HG02973 (cell line): ENCODE data around the gene KRTAP4-5.
"Not testable (repeated sequence)": the region's sequence is repeated elsewhere in the genome, so short reads cannot be mapped to it uniquely, and the experiment has no call there.

Experiments
- ATAC-seq: cut with Tn5 transposase; IDR thresholded peaks from one replicate; pipeline ENCODE4 v1.9.1; 2021; ENCODE audit warnings: moderate library complexity; ENCODE audit not compliant: unreplicated experiment

KRTAP4-5 gene

DNA sequence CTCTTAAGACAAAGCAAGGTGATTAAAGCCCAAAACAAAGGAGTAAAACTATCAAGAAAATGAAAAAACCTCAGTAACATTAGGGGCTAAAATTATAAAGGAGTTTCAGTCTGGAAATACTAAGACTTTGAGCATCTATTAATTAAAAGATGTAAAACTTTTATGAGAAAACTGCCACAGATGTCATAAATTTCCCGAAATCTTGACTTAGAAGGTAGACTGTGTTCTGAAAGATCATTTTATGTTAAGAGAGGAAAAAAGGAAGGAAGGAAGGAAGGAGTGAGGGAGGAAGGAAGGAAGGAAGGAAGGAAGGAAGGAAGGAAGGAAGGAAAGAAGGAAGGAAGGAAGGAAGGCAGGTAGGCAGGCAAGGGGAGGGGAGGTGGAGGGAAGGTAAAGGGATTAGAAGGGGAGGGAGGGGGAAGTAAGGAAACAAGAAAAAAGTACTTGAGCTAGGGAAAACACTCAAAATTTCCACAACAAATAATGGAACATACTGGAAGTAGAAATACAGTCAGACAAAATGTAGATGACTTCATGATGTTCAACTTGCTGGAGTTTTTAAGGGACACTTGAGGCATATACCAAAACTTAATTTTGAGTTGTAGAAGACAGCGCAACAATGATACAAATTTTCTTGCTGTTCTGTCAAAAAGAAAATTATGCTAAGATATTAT, 2.0 kb downstream of the KRTAP4-5 start:
- no peak for ATAC-seq

DNA sequence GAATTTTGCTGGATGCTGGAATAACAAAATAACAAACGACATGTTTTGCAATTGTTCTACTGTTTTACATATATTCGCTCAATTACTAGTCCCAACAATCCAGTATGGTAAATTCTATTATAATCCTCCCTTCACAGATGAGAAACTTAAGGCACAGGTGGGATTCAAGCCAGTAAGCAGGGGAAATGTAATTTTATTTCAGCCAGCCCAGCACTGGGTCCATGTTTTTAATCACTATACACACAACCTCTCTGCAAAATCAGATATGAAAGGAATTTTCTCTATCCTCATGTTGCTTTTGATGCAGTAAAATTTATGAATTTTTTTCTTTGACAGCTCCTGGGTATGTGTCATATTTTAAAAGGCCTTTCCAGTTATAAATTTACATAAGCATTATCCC, 4.4 kb downstream of the KRTAP4-5 start:
- no peak for ATAC-seq

DNA sequence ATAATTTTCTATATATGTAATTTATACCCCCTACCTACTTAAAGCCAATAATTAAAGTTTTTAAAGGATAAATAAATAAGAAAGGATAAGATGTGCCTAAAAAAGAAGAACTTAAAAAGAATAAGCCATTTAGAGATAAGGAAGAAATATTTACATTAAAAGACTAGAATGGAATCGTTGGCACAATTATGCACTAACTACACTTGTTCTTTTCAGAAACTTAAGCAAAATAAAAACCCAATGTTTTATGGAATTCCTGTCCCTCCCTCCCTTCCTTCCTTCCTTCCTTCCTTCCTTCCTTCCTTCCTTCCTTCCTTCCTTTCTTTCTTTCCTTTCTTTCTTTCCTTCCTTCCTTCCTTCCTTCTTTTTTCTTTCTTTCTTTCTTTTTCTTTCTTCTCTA, 4.8 kb downstream of the KRTAP4-5 start:
- no peak for ATAC-seq

DNA sequence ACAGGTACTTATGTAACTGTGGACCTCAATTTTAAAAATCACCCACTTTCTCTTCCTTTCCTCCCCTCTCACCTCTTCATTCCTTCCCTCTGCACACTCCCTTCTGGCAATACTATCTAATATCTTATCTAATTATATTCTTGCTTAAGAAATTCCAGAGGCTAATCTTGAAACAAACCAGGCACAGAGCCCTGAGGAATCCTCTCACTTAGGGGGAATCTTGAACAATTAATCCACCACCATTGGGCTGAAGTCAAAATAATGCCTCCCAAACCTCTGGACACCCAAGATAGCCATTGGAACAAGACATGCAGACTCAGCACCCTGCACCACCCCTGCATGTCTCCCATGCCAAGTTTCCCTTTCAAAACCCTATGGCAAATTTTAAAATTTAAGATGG, 8.3 kb downstream of the KRTAP4-5 start:
- no peak for ATAC-seq

DNA sequence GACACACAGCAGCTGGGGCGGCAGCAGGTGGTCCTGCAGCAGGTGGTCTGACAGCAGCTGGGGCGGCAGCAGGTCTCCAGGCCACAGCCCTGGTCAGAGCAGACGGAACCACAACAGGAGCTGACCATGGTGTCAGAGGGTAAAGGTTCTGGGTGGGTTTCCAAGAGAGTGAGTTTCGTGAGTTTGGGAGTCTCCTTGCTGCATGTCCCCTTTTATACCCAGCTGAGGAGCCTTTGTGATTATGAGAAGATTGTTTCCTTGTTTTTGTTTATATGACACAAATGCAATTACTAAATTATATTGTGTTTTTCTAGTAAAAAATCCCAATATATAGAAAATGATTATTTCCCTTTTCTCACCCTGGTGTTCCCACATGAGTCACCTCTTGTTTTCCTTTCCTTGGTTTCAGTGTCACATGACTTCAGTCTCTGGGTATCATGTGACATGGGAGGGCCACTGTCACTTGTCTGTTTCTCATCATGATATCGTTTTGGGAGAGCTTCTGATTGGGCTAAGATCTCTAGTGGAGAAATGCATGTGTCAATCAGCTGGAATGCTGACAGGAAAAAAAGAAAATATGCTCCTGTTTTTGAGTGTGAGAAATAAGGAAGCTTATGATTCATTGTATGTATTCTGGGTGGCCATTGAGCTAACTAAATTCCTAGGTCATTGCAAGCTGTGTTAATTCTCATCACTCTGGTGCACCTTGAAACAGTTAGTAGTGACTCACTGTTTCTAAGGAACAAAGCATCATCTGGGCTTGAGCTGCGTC, 9.1 kb downstream of the KRTAP4-5 start, which contains the start of gene KRTAP4-6:
KRTAP4-6 (minus strand) TSS at position 185 of the 772 bp plus-strand sequence; CDS start at position 128, 57 bp downstream.
- ATAC-seq = no peak

DNA sequence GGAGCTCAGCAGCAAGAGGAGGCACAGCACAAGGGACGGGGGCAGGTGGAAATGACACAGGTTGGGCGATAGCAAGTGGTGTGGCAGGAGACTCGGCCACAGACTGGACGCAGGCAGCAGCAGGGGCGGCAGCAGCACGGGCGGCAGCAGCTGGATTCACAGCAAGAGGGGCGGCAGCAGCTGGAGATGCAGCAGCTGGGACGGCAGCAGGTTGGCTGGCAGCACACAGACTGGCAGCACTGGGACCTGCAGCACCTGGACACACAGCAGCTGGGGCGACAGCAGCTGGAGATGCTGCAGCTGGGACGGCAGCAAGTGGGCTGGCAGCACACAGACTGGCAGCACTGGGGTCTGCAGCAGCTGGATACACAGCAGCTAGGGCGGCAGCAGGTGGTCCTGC, 9.8 kb downstream of the KRTAP4-5 start:
- not testable (repeated sequence) for ATAC-seq

DNA sequence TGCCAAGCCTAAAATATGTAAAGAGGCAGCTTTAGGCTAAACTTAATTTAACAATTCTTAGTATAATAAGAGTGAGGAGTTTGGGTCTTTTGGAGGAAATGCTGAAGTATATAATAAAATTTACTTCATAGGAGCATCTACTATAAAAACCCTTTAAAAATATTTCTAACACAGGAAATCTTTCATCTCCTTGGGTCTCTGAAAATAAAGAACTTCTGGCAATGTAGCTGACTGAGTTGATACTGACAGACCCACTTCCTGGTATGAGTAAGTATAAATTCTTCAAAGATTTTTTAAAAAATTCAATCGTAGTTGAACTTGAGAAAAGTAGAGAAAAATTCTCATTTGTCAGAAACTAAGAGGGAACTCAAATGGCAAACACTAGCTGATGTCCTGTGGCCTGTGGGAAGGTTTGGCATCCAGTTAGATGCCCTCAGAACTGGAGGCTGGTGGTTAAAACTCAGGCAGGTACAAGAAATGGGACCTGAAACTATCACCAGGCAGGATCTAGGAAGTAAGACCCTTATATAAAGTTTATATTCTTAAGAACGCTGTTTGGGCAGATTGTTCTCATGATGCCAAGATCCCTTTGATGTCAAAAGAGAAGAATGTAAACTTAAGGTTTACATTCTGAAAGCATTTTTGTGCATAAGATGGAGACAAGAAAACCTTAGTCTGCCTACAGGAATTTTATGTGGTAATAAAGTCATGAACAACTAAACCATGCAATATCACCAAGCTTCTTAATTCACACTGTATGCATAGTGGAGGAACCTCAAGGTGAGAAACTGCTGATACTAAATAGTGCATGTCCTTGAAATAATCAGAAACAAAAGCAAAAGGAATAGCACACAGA, 15.5 kb downstream of the KRTAP4-5 start:
- no peak for ATAC-seq

DNA sequence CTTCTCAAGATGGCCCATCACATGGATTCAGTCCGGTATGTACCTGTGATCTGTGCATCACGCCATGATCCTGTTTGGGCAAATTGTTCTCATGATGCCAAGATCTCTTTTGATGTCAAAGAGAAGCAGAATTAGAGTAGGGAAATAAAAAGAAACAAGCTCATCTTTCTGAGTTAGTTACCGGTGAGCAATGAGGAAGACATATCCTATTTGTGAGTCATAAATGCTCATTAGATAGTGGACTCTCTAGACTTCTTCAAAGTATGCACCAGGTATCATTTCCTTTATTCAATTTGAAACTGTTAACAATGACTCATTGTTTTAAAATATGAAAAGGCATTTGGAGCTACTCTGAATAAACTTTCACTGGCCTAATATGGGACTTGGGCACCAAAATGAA, 17.6 kb downstream of the KRTAP4-5 start:
- ATAC-seq = no peak

DNA sequence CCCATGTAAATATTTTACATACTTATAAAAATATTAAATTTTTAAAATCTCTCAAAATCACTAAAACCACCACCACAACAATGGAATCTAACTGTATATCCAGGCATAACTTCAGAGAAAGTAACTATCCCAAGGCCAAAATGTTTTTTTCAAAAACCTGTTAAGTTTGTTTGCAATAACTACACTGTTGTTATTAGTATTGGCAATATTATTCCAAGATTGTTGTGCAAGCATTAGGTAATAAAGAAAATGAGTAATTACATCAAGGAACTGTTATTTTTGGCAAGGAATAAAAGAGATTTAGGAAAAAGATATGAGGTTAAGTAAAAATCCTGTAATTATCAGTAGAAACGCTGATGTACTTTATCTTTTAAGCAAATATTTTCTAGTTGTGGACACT, 22.3 kb downstream of the KRTAP4-5 start:
- no peak for ATAC-seq

DNA sequence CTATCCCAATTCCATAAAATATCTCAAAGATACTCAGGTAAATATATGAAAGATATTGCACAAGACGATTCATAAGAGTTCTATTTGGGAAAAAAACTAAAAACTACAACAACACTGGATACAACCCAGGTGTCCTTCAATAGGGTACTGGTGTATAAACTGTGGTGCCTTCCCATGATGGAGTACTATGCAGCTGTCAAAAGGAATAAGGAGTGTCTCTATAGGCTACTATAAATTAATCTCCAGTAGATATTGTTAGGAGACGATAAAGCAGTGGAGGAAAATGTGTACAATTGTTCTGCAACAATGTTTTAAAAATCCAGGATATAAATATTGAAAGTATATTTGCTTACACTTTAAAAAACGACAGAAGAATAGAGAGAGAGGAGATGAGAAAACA, 23.2 kb downstream of the KRTAP4-5 start:
- ATAC-seq = no peak

DNA sequence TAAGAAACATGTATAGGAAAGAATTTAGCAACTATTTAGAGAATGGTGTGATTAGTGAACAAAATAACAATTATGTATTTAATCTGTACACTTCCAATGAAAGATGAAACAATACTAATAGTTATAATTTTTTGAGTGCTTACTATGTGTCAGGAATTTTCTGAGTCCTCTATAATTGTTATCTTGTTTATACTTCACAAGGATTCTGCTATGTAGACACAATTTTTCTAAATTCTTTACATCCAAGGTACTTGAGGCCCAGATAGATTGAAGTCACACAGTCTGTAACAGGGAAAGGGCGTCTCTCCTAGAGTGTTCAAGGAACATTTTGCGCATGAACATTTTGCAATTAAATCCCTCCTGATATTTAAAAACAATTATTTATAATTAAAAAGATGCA, 24.6 kb downstream of the KRTAP4-5 start:
- ATAC-seq = no peak

DNA sequence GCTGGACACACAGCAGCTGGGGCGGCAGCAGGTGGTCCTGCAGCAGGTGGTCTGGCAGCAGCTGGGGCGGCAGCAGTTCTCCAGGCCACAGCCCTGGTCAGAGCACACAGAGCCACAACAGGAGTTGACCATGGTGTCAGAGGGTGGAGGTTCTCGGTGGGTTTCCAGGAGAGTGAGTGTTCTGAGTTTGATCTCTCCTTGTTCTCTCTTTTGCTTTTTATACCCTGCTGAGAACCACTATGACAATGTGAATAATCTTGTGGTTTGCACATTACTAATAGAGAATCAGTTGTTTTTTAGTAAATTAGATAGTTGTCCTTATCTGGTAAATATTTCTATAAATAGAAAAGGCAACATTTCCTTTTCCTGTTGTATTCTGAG, 25.6 kb downstream of the KRTAP4-5 start, which contains the start of gene KRTAP4-12:
KRTAP4-12 (minus strand) TSS at position 192 of the 381 bp plus-strand sequence; CDS start at position 132, 60 bp downstream.
- not testable (repeated sequence) for ATAC-seq

DNA sequence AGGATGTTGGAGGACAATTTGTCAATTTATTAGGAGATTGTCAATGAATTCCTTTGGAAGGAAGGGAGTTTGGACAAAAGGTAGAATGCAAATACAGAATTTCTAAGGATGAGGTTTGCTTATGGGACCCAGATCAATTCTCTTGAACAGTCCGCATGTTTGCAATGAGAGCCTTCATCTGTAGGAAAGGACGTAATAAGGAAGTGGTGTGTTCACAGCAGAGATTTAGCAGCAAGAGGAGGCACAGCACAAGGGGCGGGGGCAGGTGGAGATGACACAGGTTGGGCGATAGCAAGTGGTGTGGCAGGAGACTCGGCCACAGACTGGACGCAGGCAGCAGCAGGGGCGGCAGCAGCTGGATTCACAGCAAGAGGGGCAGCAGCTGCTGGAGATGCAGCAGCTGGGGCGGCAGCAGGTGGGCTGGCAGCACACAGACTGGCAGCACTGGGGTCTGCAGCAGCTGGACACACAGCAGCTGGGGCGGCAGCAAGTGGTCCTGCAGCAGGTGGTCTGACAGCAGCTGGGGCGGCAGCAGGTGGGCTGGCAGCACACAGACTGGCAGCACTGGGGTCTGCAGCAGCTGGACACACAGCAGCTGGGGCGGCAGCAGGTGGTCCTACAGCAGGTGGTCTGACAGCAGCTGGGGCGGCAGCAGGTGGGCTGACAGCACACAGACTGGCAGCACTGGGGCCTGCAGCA, 26.2 kb downstream of the KRTAP4-5 start:
- not testable (repeated sequence) for ATAC-seq

DNA sequence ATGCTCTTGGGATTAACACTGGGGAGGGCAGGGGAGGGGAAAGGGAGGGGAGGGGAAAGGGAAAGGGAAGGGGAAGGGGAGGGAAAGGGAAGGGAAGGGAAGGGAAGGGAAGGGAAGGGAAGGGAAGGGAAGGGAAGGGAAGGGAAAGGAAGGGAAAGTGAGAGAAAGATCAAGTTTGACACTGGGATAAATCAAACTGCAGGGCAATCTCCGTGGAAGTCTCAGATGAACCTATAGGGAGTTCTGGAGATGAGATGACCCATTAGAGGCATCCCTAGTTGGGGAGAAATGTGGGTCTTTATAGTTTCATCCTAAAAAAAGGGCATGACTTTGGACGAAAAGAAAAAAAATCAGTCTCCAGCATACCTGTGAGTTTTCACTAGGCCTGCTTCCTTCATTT, 27.9 kb downstream of the KRTAP4-5 start:
- ATAC-seq = no peak

DNA sequence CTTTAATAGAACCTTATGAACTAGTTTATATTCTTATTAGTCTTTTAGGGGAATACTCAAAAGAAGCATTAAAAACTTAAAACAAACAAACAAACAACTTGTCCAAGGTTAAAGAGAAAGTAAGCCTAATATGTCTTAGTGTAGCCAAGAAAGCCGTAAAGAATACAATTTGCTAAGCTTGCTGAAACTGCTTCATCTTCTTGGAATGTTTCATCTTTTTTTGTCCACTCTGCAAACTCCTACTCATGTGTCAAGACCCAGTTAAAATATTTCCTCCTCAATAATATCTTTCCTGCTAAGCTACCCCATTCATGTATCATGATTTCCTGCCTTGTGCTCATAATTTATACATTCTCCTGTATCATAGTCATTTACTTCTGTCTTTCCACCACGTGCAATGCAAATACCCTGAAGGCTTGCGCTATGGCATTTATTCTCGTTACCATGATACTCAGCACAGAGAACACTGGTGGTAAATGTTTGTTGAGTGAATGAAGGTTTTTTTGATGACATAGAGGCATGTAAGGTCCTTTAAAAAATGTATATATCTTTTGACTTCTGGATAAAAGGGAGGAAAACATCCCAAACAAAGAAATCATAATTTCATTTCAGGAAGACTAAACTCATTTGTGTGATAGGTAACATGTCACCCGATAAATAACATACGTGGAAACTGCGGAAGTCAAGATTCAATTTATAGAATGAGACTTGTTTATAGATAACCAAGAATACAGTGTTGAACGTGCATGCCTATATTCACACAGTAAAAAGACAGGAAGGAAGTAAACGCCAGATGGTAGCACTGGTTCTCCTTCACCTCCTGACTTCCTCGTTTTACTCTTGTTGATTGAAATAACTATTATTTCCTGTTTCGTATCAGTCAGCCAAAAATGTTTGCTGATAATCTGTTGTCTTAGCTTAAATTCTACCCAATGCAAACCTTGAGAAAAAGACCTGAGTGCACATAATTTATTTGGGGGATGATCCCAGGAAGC, 29.6 kb downstream of the KRTAP4-5 start:
- not testable (repeated sequence) for ATAC-seq

DNA sequence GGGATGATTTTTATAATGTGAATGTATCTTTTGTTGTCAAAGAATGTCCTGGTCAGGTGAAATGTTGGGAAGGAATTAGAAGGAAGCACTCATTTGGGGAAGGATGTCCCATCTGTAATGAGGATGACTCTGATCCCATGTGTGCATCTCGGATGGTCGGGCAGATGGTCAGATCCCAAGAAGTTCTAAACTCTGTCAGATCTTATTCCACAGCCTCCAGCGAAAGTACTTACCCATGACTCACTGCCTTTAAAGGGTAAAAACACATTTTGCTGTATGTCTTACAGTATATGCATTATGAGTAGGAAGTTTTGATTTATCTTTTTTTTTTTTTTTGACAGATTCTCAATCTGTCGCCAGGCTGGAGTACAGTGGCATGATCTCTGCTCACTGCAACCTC, 30.9 kb downstream of the KRTAP4-5 start:
- no peak for ATAC-seq

DNA sequence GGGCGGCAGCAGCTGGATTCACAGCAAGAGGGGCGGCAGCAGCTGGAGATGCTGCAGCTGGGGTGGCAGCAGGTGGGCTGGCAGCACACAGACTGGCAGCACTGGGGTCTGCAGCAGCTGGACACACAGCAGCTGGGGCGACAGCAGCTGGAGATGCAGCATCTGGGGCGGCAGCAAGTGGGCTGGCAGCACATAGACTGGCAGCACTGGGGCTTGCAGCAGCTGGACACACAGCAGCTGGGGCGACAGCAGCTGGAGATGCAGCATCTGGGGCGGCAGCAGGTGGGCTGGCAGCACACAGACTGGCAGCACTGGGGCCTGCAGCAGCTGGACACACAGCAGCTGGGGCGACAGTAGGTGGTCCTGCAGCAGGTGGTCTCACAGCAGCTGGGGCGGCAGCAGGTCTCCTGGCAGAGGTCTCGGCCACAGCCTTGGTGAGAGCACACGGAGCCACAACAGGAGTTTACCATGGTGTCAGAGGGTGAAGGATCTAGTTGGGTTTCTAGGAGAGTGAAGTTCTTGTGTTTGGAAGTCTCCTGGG, 31.7 kb downstream of the KRTAP4-5 start, which contains the start of gene KRTAP4-11:
KRTAP4-11 (minus strand) TSS at position 528 of the 541 bp plus-strand sequence; CDS start at position 470, 58 bp downstream.
- not testable (repeated sequence) for ATAC-seq

DNA sequence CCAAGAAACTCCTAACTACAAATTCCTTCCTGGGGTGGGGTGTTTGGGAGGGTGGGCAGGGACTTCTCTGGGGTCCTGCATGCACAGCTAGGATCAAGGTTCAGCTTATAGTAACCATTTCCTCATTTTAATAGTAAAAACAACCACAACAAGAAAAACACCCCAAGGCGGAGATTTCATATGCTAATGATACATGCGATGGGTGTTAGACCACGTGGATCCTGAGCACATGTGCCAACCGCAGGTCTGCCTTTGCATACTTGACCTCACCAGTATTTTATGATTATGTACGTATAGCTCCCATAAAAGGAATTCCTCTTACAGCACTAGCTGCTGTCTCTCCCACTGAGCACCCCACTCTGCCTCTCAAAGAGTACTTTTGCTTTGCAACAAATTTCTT, 33.3 kb downstream of the KRTAP4-5 start:
- no peak for ATAC-seq
